GM18861 (cell line): ENCODE measurements around the gene GSPT2.
A peak's percentile ranks its signal among the peaks of the same experiment; 100 is the strongest.
"Not testable (repeated sequence)": the region's sequence is repeated elsewhere in the genome, so short reads cannot be mapped to it uniquely, and the experiment has no call there.

Experiments
- ATAC-seq: cut with Tn5 transposase; IDR thresholded peaks from one replicate; pipeline ENCODE4 v1.9.1; 2021; ENCODE audit not compliant: unreplicated experiment

GSPT2 gene

GRCh38 chrX:51743179-51743957 is at the start of gene GSPT2:
Gene GSPT2, plus strand, starts transcription at chrX:51743442. Its CDS starts 185 bp downstream, at chrX:51743627.
- ATAC-seq = peak; percentile 88

DNA sequence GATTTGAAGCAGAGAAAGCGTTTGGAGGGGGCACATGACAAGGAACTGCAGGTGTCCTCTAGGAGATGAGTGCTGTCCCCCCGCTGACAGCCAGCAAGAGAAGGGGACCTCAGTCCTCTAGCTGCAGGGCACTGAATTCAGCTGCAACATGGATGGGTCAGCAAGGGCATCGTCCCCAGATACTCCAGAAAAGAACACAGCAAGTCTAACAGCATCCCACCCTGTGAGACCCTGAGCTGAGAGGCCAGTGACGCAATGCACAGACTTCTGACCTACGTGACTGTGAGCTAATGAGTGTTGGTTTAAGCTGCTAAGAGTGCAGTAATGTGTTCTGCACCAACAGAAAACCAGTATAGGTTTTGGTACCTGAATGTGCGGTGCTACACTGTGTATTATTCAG is 49.0 kb upstream of the GSPT2 start:
- ATAC-seq = no peak

DNA sequence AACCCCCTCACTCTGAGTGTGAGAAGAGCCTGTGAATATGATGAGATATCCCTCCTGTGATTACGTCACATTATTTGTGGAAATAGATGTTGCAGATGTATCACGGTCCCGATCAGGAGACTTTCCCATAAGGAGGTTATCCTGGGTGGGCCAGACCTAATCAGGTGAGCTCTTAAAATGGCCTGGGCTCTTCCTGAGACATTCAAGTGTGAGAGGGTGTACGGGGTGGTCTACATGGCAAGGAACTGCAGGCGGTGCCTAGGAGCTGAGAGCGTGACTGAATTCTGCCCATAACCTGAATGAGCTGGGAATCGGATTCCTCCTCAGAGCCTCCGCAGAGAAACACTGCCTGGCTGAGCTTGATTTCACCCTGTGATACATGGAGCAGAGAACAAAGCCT is 45.8 kb upstream of the GSPT2 start:
- no peak for ATAC-seq

DNA sequence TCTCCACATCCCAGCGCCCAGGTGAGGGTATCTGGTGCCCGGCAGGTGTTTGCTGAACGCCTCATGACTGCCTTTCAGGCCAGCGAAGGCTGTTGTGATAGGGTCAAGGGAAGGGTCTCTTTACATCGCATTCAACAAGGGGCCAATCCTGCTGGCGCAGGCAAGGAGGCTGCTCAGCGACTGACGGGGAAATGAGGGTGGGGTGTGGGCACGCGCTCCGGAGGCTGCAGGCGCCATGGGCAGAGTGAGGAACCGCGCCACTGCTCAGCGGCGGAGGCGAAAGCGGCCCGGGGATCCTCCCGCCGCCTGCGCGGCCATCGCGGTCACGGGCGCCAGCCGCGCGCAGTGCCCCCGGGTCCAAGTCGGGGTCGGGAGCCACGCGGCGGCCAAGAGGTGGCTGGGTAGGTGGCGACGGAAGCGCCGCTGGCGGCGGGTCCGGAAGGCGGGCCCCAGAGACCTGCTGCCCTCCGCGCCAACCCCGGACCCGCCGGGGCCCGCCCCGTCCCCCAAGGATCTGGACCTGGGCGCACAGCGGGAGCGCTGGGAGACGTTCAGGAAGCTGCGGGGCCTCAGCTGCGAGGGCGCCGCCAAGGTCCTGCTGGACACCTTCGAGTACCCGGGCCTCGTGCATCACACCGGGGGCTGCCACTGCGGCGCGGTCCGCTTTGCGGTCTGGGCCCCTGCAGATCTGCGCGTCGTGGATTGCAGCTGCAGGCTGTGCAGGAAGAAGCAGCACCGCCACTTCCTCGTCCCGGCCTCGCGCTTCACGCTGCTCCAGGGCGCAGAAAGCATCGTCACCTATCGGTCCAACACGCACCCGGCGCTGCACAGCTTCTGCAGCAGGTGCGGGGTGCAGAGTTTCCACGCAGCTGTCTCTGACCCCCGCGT is 32.7 kb upstream of the GSPT2 start, which contains the start of gene CENPVL1:
Gene CENPVL1, plus strand, starts transcription at position 236 of the 888 bp plus-strand sequence. Its CDS starts 0 bp downstream, at position 236.
- not testable (repeated sequence) for ATAC-seq

DNA sequence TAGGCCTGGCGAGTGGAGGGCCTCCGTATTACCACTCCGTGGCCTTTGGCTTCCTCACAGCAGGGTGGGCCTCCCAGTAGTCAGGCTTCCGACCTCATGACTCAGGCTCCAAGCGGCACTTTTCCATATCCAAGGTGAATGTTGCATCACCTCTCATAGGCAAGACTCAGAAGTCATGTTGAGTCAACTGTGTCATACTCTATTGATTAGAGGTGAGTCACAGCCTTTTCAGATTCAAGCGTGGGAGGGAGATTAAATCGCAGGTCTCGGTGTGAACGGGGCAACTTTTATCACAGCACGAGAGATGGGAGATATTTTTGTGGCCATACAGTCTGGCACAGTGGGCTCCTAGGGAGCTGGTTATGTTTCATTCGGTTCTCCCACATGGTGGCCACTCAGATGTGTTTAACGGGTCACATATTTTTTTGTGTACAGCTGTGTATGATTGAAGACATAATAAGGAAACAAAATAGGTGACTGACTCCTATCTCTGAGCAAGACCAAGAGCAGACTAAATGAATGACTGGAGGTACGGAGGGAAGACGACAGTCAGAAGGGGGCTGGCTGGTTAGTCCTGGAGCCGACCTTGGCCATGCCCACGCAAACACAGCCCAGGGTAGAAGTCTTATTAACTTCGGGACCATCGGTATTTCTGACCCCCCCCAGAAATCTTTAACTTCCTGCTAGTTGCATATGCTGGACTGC is 30.1 kb upstream of the GSPT2 start:
- not testable (repeated sequence) for ATAC-seq

DNA sequence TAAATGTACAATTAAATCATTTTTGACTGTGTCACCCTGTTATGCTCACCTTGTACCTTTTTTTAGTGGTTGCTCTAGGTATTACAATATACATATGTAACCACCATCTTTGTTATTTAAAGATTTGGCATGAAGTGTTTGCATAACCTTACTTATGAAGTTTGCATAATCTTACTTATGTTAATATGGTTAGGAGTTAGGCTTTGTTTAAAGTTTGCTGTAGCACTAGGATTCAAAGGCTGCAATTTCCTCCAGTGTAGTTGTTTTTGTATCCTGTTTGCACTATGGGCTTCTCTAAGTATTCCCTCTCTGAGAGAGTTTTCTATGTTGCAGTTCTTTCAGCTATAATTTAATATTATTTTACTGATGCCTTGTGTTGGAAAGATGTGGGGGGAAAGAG is 15.0 kb upstream of the GSPT2 start:
- ATAC-seq = no peak

DNA sequence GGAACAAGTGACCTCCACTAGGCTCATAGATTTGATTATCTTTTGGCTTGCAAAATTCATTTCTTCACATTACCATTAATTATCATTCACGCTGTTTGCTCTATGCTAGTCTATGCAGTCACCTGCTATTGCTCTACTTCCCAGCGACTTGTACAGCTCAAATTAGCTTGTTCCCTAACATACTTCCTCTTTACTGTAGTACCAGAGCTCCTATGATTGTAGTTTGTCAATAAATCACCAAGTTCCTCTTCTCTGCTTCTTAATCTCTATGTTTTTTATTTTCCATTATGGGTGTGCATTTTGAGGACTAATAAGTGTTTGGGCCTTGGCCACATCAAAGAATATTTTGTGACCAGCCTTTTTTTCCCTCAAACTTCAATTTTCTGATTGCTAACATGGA is 6.2 kb upstream of the GSPT2 start:
- no peak for ATAC-seq

GRCh38 chrX:51742586-51742985 is 656 bp upstream of the GSPT2 start:
- ATAC-seq = no peak

- ATAC-seq = no peak
These were observed 4.4 kb downstream of the GSPT2 start for GRCh38 chrX:51747671-51748070.

- ATAC-seq = no peak
These were observed 16.0 kb downstream of the GSPT2 start for GRCh38 chrX:51759055-51759839.

- ATAC-seq = no peak
These were observed 17.4 kb downstream of the GSPT2 start for GRCh38 chrX:51760657-51761056.

DNA sequence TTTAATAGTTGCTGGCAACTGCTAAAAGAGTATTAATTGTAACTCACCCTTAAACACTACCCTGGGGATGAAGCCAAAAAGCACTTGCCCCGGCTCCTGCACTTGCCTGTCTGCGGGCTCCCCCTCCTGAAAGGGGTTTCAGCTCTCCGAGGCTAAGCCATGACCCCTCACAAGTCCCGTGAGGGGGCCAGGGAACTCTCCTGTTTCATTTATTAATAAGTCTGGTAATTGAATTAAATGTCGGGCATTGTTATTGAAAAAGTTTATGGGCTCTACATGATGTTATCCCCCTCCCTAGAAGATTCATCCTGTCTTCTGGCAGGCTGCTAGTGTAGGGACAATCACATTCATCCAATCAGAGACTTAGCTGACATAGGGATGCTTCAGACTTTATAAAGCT is 23.3 kb downstream of the GSPT2 start:
- no peak for ATAC-seq

- no peak for ATAC-seq
These were observed 33.6 kb downstream of the GSPT2 start for GRCh38 chrX:51776851-51777250.

DNA sequence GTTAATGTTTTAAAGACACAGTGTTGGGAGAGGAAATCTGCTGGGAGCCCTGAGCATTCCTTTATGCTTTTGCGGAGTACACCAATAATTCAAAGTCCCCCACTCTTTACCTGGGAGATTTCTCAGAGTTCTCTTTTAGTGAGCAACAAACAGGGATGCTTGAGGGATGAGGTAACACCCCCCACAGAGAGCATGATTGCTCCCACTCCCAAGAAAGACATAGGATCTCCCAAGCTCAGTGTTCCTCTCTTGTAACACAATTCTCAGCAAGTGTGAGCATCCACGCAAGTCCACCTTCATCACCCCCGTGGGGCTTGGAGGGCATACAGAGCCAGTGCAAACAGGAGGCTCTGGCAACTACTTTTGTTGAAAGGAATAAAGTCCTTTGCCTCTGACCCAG is 36.1 kb downstream of the GSPT2 start:
- no peak for ATAC-seq

- no peak for ATAC-seq
These were observed 51.9 kb downstream of the GSPT2 start for GRCh38 chrX:51795136-51795535.
